CD4-positive, alpha-beta memory T cell (primary cell): ENCODE data around the gene MACROD2. TPM values are rescaled to one million over a fixed set of nuclear protein-coding genes. Genes with fewer than 3 reads are reported as not detected.
A peak's percentile ranks its signal among the peaks of the same experiment; 100 is the strongest.

Source experiments
- CTCF ChIA-PET: fragments of 350-600 bp; sonication (Branson Sonifier 250); formaldehyde crosslinking; loops from one replicate; lab custom pipeline; 2021; ENCODE audit warnings: inconsistent platforms; ENCODE audit not compliant: partially characterized antibody; lab: Charles Lee
- POLR2A ChIA-PET: fragments of 350-600 bp; sonication (Branson Sonifier 250); formaldehyde crosslinking; loops from one replicate; lab custom pipeline; 2021; ENCODE audit not compliant: partially characterized antibody; lab: Charles Lee
- DNase-seq, 5 donors: peaks; one replicate each; pipeline versions ENCODE4 v3.0.0 to v3.0.0-alpha.2; 2020 to 2022; ENCODE audit warnings: mixed read lengths in 1 of 5
- H3K27ac ChIP-seq: one replicate; pipeline ENCODE4 v1.7.0; 2013; ENCODE audit warnings: low read depth, low read length
- H3K27me3 ChIP-seq: 2 replicates; pipeline ENCODE4 v1.7.0; 2013; ENCODE audit warnings: mild to moderate bottlenecking, low read length, moderate library complexity; ENCODE audit not compliant: insufficient read depth
- H3K36me3 ChIP-seq: 2 replicates; pipeline ENCODE4 v1.7.0; 2013; ENCODE audit warnings: mild to moderate bottlenecking, low read length, moderate library complexity; ENCODE audit not compliant: insufficient read depth
- H3K4me1 ChIP-seq: 2 replicates; pipeline ENCODE4 v1.7.0; 2013; ENCODE audit warnings: mild to moderate bottlenecking, low read length, moderate library complexity; ENCODE audit not compliant: insufficient read depth
- H3K4me3 ChIP-seq, 2 donors: one replicate each; pipeline ENCODE4 v1.7.0; 2013; ENCODE audit warnings: low read length in 2 of 2, mild to moderate bottlenecking in 1 of 2
- H3K9me3 ChIP-seq, 2 donors: one replicate each; pipeline ENCODE4 v1.7.0; 2013; ENCODE audit warnings: low read length in 2 of 2, control low read depth in 1 of 2; ENCODE audit not compliant: control insufficient read depth in 1 of 2
- H3K27ac Mint-ChIP-seq, 7 donors: one replicate each; pipeline ENCODE4 v1.8.0; 2020 to 2021; ENCODE audit warnings: mixed read lengths in 7 of 7, mild to moderate bottlenecking in 6 of 7, inconsistent platforms in 3 of 7, moderate library complexity in 3 of 7
- H3K27me3 Mint-ChIP-seq, 2 donors: one replicate each; pipeline ENCODE4 v1.8.0; 2020 to 2021; ENCODE audit warnings: mixed read lengths in 2 of 2
- H3K36me3 Mint-ChIP-seq, 2 donors: one replicate each; pipeline ENCODE4 v1.8.0; 2020 to 2021; ENCODE audit warnings: mixed read lengths in 2 of 2, inconsistent platforms in 1 of 2, mild to moderate bottlenecking in 1 of 2
- H3K4me1 Mint-ChIP-seq, 4 donors: one replicate each; pipeline ENCODE4 v1.8.0; 2020 to 2021; ENCODE audit warnings: mixed read lengths in 4 of 4, mild to moderate bottlenecking in 1 of 4
- H3K4me3 Mint-ChIP-seq, 8 donors: one replicate each; pipeline ENCODE4 v1.8.0; 2020 to 2021; ENCODE audit warnings: mixed read lengths in 8 of 8, mild to moderate bottlenecking in 7 of 8, moderate library complexity in 6 of 8, inconsistent platforms in 3 of 8
- H3K9me3 Mint-ChIP-seq, 8 donors: one replicate each; pipeline ENCODE4 v1.8.0; 2020 to 2021; ENCODE audit warnings: mixed read lengths in 8 of 8, mild to moderate bottlenecking in 5 of 8, inconsistent platforms in 3 of 8, moderate library complexity in 1 of 8
- intact Hi-C: fragments of 100-400 bp; cut with micrococcal nuclease; formaldehyde crosslinking; loops from one replicate; pipeline ENCODE4 v1.15.1; 2023
- polyA plus RNA-seq, 2 donors: library from polyadenylated mRNA; unstranded; fragments of 300-500 nt; fragmentation: Illumina TruSeq; gene quantifications; one replicate each; pipeline ENCODE4 v1.2.3, GENCODE V29; 2021
- total RNA-seq, 2 experiments: library from RNA; stranded (reverse); gene quantifications; one replicate each; pipeline ENCODE4 v1.2.3, GENCODE V29; 2021

MACROD2 gene
- total and polyA plus RNA-seq, 4 experiments from 2014 or later: not detected

GRCh38 chr20:15109494-15109893 is 1114.2 kb downstream of the MACROD2 start:
- Histone ChIP-seq H3K27me3 (no peaks in the 10 kb centered on the region), H3K4me3 (no peak overlapping the region), H3K9me3 (no peaks in the 10 kb centered on the region), H3K27ac (no peak overlapping the region), H3K36me3 (no peaks in the 10 kb centered on the region), H3K4me1 (no peaks in the 10 kb centered on the region)
- intact Hi-C loops: no loop called here
- Mint-ChIP-seq H3K9me3 (peaks cover 0 to 21% (median 8%) of the 10 kb centered on the region in 8 donors), H3K36me3 (no peaks in the 10 kb centered on the region), H3K27ac (no peak overlapping the region), H3K4me1 (no peaks in the 10 kb centered on the region), H3K27me3 (no peaks in the 10 kb centered on the region), H3K4me3 (no peak overlapping the region)
- ChIA-PET CTCF (no interaction called here), POLR2A (no interaction called here)
- no peak for DNase-seq

GRCh38 chr20:15111654-15112053 is 1116.3 kb downstream of the MACROD2 start:
- no peaks in the 10 kb centered on the region for H3K36me3 Mint-ChIP-seq
- no peaks in the 10 kb centered on the region for H3K9me3 ChIP-seq
- no peaks in the 10 kb centered on the region for H3K27me3 Mint-ChIP-seq
- no peaks in the 10 kb centered on the region for H3K4me1 ChIP-seq
- H3K4me1 Mint-ChIP-seq: no peaks in the 10 kb centered on the region
- H3K4me3 ChIP-seq: no peak overlapping the region
- DNase-seq: no peak
- H3K27ac ChIP-seq: no peak overlapping the region
- no peak overlapping the region for H3K4me3 Mint-ChIP-seq
- POLR2A ChIA-PET: no interaction called here
- no peaks in the 10 kb centered on the region for H3K36me3 ChIP-seq
- H3K27me3 ChIP-seq: no peaks in the 10 kb centered on the region
- no peak overlapping the region for H3K27ac Mint-ChIP-seq
- intact Hi-C loops: no loop called here
- H3K9me3 Mint-ChIP-seq: peaks cover 0 to 28% (median 12%) of the 10 kb centered on the region in 8 donors
- CTCF ChIA-PET: no interaction called here

GRCh38 chr20:15113144-15113773 is 1117.9 kb downstream of the MACROD2 start:
- no peaks in the 10 kb centered on the region for H3K36me3 ChIP-seq
- no peak overlapping the region for H3K27ac Mint-ChIP-seq
- H3K4me3 Mint-ChIP-seq: no peak overlapping the region
- ChIA-PET POLR2A (no interaction called here), CTCF (no interaction called here)
- H3K9me3 ChIP-seq: no peaks in the 10 kb centered on the region
- H3K4me1 ChIP-seq: no peaks in the 10 kb centered on the region
- no peak overlapping the region for H3K27ac ChIP-seq
- H3K9me3 Mint-ChIP-seq: peaks cover 0 to 32% (median 15%) of the 10 kb centered on the region in 8 donors
- DNase-seq: no peak
- H3K27me3 Mint-ChIP-seq: no peaks in the 10 kb centered on the region
- intact Hi-C loops: no loop called here
- no peaks in the 10 kb centered on the region for H3K4me1 Mint-ChIP-seq
- no peak overlapping the region for H3K4me3 ChIP-seq
- H3K36me3 Mint-ChIP-seq: no peaks in the 10 kb centered on the region
- H3K27me3 ChIP-seq: no peaks in the 10 kb centered on the region

- ChIA-PET CTCF (no interaction called here), POLR2A (no interaction called here)
- Mint-ChIP-seq H3K9me3 (peaks cover 0 to 17% (median 9%) of the 10 kb centered on the region in 8 donors), H3K27ac (no peak overlapping the region), H3K4me1 (no peaks in the 10 kb centered on the region), H3K36me3 (no peaks in the 10 kb centered on the region), H3K27me3 (no peaks in the 10 kb centered on the region), H3K4me3 (no peak overlapping the region)
- H3K4me3 ChIP-seq: no peak overlapping the region
- H3K4me1 ChIP-seq: no peaks in the 10 kb centered on the region
- H3K36me3 ChIP-seq: no peaks in the 10 kb centered on the region
- no peaks in the 10 kb centered on the region for H3K9me3 ChIP-seq
- no peak for DNase-seq
- no peak overlapping the region for H3K27ac ChIP-seq
- no peaks in the 10 kb centered on the region for H3K27me3 ChIP-seq
- intact Hi-C loops: no loop called here
These were observed 1124.7 kb downstream of the MACROD2 start for GRCh38 chr20:15119852-15120487.

- DNase-seq: no peak
- H3K36me3 Mint-ChIP-seq: no peaks in the 10 kb centered on the region
- intact Hi-C loops: no loop called here
- no peak overlapping the region for H3K4me3 Mint-ChIP-seq
- POLR2A ChIA-PET: no interaction called here
- no peaks in the 10 kb centered on the region for H3K27me3 ChIP-seq
- no peaks in the 10 kb centered on the region for H3K4me1 ChIP-seq
- H3K27ac Mint-ChIP-seq: no peak overlapping the region
- H3K9me3 Mint-ChIP-seq: peaks cover 0 to 14% (median 5%) of the 10 kb centered on the region in 8 donors
- no peaks in the 10 kb centered on the region for H3K4me1 Mint-ChIP-seq
- H3K27me3 Mint-ChIP-seq: no peaks in the 10 kb centered on the region
- CTCF ChIA-PET: no interaction called here
- H3K4me3 ChIP-seq: no peak overlapping the region
- no peak overlapping the region for H3K27ac ChIP-seq
- H3K9me3 ChIP-seq: no peaks in the 10 kb centered on the region
- H3K36me3 ChIP-seq: no peaks in the 10 kb centered on the region
These were observed 1127.3 kb downstream of the MACROD2 start for GRCh38 chr20:15122613-15123012.

GRCh38 chr20:15131176-15131575 is 1135.9 kb downstream of the MACROD2 start:
- Histone ChIP-seq H3K36me3 (no peaks in the 10 kb centered on the region), H3K4me3 (no peak overlapping the region), H3K4me1 (no peaks in the 10 kb centered on the region), H3K27me3 (no peaks in the 10 kb centered on the region), H3K27ac (no peak overlapping the region), H3K9me3 (peaks cover 0 to 4% of the 10 kb centered on the region in 2 donors)
- ChIA-PET CTCF (no interaction called here), POLR2A (no interaction called here)
- Mint-ChIP-seq H3K4me1 (no peaks in the 10 kb centered on the region), H3K27ac (no peak overlapping the region), H3K36me3 (no peaks in the 10 kb centered on the region), H3K9me3 (peaks cover 0 to 18% (median 8%) of the 10 kb centered on the region in 8 donors), H3K4me3 (no peak overlapping the region), H3K27me3 (no peaks in the 10 kb centered on the region)
- no peak for DNase-seq
- intact Hi-C loops: no loop called here

DNA sequence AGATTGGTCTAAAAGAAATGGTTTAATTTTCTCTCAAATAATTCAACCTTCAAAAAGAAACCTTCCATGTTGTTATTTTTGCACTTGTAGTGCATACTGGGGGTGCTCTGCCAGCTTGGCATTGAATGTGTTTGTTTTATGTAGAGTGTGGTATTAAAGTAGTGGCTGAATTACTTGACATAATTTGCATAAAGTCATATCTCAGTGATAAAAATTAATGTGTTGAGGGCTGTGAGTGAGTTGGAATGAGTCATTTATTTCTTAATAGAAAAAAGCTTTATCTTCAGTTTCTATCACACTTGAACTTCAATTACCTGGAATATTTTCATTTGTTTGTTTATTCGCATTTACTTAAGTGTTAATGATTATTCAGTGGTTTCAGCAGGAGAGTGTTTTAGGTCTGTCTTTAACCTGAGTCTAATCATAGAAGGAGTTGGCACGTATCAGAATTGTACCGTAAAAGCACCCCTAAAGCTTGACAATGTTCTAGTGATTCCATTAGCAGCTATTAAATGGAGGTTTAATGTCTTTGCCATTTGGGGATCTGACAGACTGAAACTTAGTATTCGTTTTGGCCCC is 1143.3 kb downstream of the MACROD2 start:
- no peaks in the 10 kb centered on the region for H3K4me1 ChIP-seq

More for the DNA sequence above, 1143.3 kb downstream of the MACROD2 start:
- H3K27ac Mint-ChIP-seq: peak overlapping the region in 1 of 7 donors; percentile 54
- Histone ChIP-seq H3K36me3 (no peaks in the 10 kb centered on the region), H3K4me3 (no peak overlapping the region), H3K9me3 (no peaks in the 10 kb centered on the region), H3K27ac (no peak overlapping the region), H3K27me3 (no peaks in the 10 kb centered on the region)
- peaks cover 0 to 8% (median 5%) of the 10 kb centered on the region in 8 donors for H3K9me3 Mint-ChIP-seq
- ChIA-PET CTCF (no interaction called here), POLR2A (no interaction called here)
- no peaks in the 10 kb centered on the region for H3K4me1 Mint-ChIP-seq
- H3K27me3 Mint-ChIP-seq: no peaks in the 10 kb centered on the region
- no peak for DNase-seq
- no peaks in the 10 kb centered on the region for H3K36me3 Mint-ChIP-seq
- intact Hi-C loops: no loop called here
- H3K4me3 Mint-ChIP-seq: no peak overlapping the region
